Duodenal mucosa (tissue), 2 donors: ENCODE measurements around the gene XPR1.
"Not testable (repeated sequence)": the region's sequence is repeated elsewhere in the genome, so short reads cannot be mapped to it uniquely, and the experiment has no call there.

Experiments used
- H3K27ac ChIP-seq: one replicate; pipeline ENCODE4 v1.7.0; 2013; ENCODE audit warnings: low read depth, low read length
- H3K27me3 ChIP-seq, 2 donors: one replicate each; pipeline ENCODE4 v1.7.0; 2013; ENCODE audit warnings: low read length in 2 of 2, control low read depth in 1 of 2; ENCODE audit not compliant: insufficient read depth in 2 of 2, control insufficient read depth in 1 of 2
- H3K36me3 ChIP-seq, 2 donors: one replicate each; pipeline ENCODE4 v1.7.0; 2013; ENCODE audit warnings: low read length in 2 of 2, control low read depth in 1 of 2; ENCODE audit not compliant: insufficient read depth in 2 of 2, control insufficient read depth in 1 of 2
- H3K4me1 ChIP-seq, 2 donors: one replicate each; pipeline ENCODE4 v1.7.0; 2013; ENCODE audit warnings: low read length in 2 of 2, control low read depth in 1 of 2; ENCODE audit not compliant: insufficient read depth in 2 of 2, control insufficient read depth in 1 of 2
- H3K4me3 ChIP-seq, 2 donors: one replicate each; pipeline ENCODE4 v1.7.0; 2013; ENCODE audit warnings: low read length in 2 of 2, low read depth in 1 of 2
- H3K9ac ChIP-seq, 2 donors: one replicate each; pipeline ENCODE4 v1.7.0; 2013; ENCODE audit warnings: low read length in 2 of 2, low read depth in 1 of 2
- H3K9me3 ChIP-seq, 2 donors: one replicate each; pipeline ENCODE4 v1.7.0; 2013; ENCODE audit warnings: low read length in 2 of 2, control low read depth in 1 of 2; ENCODE audit not compliant: control insufficient read depth in 1 of 2

XPR1 gene

DNA sequence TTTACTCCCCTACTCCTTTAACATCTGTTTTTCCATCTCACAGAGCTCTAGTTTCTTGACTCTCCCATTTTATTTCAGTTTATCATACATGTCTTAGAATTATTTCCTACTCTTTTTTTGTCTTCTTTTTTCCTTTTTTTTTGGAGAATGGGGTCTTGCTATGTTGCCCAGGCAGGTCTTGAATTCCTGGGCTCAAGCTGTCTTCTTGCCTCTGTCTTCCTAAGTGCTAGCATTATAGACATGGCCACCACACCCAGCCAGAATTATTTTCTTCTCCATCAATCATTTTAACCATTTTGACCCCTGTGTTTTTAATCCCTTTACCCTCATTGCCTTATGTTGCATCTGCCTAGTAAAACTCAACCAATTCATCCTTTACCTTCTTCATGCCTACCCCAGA lies 157.6 kb downstream of the XPR1 start:
- Histone ChIP-seq H3K27me3 (no peaks in the 10 kb centered on the region), H3K9me3 (no peaks in the 10 kb centered on the region), H3K36me3 (no peaks in the 10 kb centered on the region), H3K9ac (no peak overlapping the region), H3K4me1 (no peaks in the 10 kb centered on the region), H3K4me3 (no peak overlapping the region), H3K27ac (no peak overlapping the region)

DNA sequence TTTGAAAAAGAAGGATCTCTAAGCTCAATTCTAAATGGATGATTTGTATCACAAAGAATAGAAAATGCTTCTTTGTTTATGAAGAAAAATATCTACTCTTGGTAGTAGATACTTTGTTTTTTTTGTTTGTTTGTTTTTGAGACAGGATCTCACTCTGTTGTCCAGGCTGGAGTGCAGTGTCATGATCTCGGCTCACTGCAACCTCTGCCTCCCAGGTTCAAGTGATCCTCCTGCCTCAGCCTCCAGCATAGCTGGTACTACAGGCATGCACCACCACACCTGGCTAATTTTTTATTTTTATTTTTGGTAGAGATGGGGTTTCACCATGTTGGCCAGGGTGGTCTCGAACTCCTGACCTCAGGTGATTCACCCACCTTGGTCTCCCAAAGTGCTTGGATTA lies 159.3 kb downstream of the XPR1 start:
- H3K4me1 ChIP-seq, H3K4me3 ChIP-seq: not testable (repeated sequence)

DNA sequence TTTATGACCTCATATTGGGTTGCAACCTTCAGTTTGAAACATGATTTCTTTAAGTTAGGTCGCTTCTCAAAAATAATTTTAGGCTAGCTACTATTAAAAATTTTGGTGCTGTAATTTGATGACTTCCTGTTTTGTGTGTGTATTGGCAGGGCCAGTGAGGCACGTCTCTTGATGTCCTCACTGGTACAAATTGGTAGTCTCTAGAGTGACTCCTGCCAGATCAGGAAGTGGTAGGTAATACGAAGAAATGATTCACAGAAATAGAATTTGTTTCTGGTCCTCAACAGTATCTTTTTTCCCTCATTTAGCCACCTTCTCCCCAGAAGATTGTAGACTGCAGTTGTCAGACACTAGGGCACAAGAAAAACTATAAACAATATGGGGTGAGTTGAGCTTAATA lies 160.0 kb downstream of the XPR1 start:
- no peaks in the 10 kb centered on the region for H3K9me3 ChIP-seq
- no peak overlapping the region for H3K27ac ChIP-seq
- no peaks in the 10 kb centered on the region for H3K4me1 ChIP-seq
- H3K4me3 ChIP-seq = no peak overlapping the region
- H3K27me3 ChIP-seq = no peaks in the 10 kb centered on the region
- no peak overlapping the region for H3K9ac ChIP-seq
- H3K36me3 ChIP-seq = no peaks in the 10 kb centered on the region

More for the DNA sequence above, 159.3 kb downstream of the XPR1 start:
- H3K36me3 ChIP-seq, H3K9me3 ChIP-seq, H3K9ac ChIP-seq, H3K27me3 ChIP-seq, H3K27ac ChIP-seq: not testable (repeated sequence)

DNA sequence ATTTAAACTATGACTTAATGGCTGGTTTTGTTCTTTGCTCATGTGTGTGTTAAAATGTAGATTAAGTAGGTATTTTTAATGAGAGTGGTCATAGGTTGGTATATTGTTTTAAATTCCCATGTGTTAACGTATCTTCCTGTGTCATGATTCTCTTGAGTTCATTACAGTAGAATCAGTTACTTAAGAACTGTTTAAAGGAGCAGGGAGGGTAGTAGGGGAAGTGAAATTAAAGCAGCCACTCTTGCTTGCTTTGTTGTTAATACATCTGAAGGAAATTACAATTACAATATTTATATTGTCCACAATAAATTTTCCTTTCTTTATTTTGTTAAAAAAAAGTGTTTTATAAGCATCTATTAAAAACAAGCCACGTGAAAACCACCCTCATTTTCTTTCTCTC lies 161.6 kb downstream of the XPR1 start:
- H3K4me1 ChIP-seq = no peaks in the 10 kb centered on the region
- H3K27ac ChIP-seq = no peak overlapping the region
- no peak overlapping the region for H3K4me3 ChIP-seq
- no peak overlapping the region for H3K9ac ChIP-seq
- no peaks in the 10 kb centered on the region for H3K9me3 ChIP-seq
- no peaks in the 10 kb centered on the region for H3K36me3 ChIP-seq
- no peaks in the 10 kb centered on the region for H3K27me3 ChIP-seq

DNA sequence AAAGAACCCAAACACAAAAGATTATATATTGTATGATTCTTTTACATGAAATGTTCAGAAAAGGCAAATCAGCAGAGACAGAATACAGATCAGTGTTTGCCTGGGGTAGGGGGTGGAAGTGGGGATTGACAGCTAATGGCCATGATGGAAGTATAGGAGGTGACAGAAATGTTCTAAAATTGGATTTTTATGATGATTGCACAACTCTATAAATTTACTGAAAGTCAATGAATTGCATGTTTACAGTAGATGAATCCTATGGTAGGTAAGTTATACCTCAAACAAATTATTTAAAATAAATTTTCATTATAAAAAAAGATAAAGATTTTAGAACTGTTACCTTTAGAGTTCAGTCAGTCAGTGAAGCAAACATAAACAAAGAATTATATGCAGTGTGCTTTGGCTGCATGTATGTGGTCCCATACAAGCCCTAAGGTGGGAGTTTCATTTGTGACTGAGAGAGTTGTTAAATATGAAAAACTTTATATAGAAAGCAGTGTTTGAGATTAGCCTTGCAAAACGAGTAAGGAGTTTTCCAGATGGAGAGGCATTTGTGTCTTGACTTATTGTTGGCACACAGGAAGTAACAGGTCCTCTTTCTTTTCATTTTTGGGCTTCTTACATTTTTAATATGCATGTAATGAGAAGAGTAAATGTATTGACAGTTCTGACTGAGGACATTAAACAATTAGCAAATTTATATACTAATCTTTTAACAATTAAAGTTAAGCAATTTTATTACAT lies 165.2 kb downstream of the XPR1 start:
- H3K27me3 ChIP-seq = no peaks in the 10 kb centered on the region
- no peak overlapping the region for H3K27ac ChIP-seq
- H3K9me3 ChIP-seq = no peaks in the 10 kb centered on the region
- no peak overlapping the region for H3K4me3 ChIP-seq
- H3K36me3 ChIP-seq = no peaks in the 10 kb centered on the region
- H3K9ac ChIP-seq = no peak overlapping the region
- no peaks in the 10 kb centered on the region for H3K4me1 ChIP-seq

DNA sequence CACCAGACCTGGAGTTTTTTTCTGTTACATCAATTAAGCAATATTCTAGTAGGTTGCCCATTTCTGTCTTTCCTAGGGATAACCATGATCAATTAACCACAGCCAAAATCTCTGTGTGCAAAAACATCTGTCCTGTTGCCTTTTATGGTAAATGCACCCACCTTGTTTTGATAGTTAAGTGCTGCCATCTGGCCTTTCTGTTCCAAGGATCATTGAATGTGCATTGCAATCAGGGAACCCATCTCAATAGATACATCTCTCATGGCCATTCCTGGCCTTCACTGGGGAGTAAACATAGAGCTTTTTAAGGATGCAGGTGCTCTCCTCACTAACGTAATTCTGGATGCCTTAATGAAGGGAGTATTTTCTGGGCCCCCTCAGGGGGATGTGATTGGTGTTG lies 169.1 kb downstream of the XPR1 start:
- Histone ChIP-seq H3K27ac (no peak overlapping the region), H3K4me3 (no peak overlapping the region), H3K9ac (no peak overlapping the region), H3K4me1 (no peaks in the 10 kb centered on the region), H3K36me3 (peaks cover 0 to 3% of the 10 kb centered on the region in 2 donors), H3K9me3 (no peaks in the 10 kb centered on the region), H3K27me3 (no peaks in the 10 kb centered on the region)

DNA sequence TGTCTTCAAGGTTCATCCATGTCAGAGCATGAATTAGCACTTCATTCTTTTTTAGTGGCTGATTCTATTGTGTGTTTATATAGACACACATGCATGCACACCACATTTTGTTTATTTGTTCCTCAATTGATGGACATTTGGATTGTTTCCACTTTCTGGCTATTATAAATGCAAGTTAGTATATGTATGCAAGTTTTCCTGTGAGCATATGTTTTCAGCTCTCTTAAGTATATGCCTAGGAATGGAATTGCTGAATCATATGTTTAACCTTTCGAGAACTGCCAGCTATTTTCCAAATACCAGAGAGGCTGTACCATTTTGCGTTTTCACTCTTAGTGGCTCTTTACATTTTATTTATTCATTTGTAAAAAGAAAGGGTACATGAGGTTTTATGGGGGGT lies 171.0 kb downstream of the XPR1 start:
- H3K4me1 ChIP-seq = no peaks in the 10 kb centered on the region
- no peak overlapping the region for H3K27ac ChIP-seq
- no peak overlapping the region for H3K9ac ChIP-seq
- peaks cover 0 to 3% of the 10 kb centered on the region in 2 donors for H3K36me3 ChIP-seq
- H3K27me3 ChIP-seq = no peaks in the 10 kb centered on the region
- H3K4me3 ChIP-seq = no peak overlapping the region
- no peaks in the 10 kb centered on the region for H3K9me3 ChIP-seq

DNA sequence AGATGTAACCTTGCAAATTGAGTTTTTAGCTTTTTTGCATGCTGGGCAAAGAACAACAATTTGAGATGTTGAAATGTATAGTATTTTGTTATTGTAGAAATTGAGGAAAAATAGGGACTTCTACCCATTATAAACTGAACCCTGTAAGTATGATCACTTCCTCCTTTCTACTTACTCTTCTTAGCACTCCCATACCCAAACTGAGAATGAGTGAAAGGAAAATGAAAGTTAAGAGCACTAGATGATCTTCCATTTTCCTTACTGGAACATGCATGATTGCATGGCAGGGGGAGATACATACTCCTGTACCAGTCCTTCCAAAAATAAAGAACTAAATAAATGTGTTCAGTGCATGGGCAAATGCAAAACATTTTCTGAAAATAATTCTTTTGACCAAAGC lies 173.5 kb downstream of the XPR1 start:
- no peak overlapping the region for H3K27ac ChIP-seq
- H3K9me3 ChIP-seq = no peaks in the 10 kb centered on the region
- H3K4me1 ChIP-seq = no peaks in the 10 kb centered on the region
- peaks cover 0 to 8% of the 10 kb centered on the region in 2 donors for H3K36me3 ChIP-seq
- no peak overlapping the region for H3K4me3 ChIP-seq
- H3K9ac ChIP-seq = no peak overlapping the region
- no peaks in the 10 kb centered on the region for H3K27me3 ChIP-seq

DNA sequence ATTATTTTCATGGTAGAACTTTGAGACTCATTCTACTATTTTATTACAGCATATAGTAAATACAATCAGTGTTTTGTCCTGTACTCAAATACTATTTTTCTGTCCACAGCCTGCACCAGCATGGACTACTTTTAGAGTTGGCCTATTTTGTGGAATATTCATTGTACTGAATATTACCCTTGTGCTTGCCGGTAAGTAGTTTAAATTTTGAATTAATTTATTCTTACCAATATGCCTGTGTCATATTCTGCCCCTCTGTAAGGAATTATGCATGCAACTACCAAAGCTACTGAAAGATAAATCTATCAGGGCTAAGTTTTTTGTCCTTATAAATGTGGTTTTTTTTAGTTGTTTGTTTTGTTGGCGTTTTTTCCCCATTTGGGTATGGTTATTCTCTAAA lies 179.5 kb downstream of the XPR1 start:
- no peak overlapping the region for H3K27ac ChIP-seq
- H3K27me3 ChIP-seq = no peaks in the 10 kb centered on the region
- H3K4me3 ChIP-seq = no peak overlapping the region
- no peaks in the 10 kb centered on the region for H3K9me3 ChIP-seq
- H3K9ac ChIP-seq = no peak overlapping the region
- peaks cover 3 to 7% of the 10 kb centered on the region in 2 donors for H3K4me1 ChIP-seq
- peaks cover 0 to 5% of the 10 kb centered on the region in 2 donors for H3K36me3 ChIP-seq

DNA sequence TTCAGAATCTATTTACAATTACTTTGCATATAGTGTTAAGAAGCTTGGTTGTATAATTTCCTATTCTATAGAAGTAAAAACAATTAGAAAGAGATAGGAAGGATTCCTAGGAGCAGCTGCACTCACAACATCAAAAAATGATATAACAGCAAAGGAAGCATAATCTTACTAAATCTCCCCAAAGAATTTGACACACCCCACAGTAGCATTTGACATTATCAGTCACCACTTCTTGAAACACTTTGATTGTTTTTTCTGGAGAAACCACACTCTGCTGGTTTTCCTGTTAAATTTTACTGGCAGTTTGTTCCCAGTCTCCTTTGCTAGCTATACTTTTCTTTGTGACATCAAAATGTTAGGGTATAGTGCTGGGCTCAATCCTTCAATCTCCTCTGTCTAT lies 180.1 kb downstream of the XPR1 start:
- Histone ChIP-seq H3K27ac (no peak overlapping the region), H3K4me1 (peaks cover 3 to 7% of the 10 kb centered on the region in 2 donors), H3K4me3 (no peak overlapping the region), H3K9me3 (no peaks in the 10 kb centered on the region), H3K9ac (no peak overlapping the region), H3K36me3 (peaks cover 0 to 5% of the 10 kb centered on the region in 2 donors), H3K27me3 (no peaks in the 10 kb centered on the region)
